HG02885 (cell line): ENCODE measurements around the gene FRMPD4.

Experiments
- ATAC-seq: cut with Tn5 transposase; IDR thresholded peaks from one replicate; pipeline ENCODE4 v1.9.1; 2021; ENCODE audit warnings: mild to moderate bottlenecking; ENCODE audit not compliant: unreplicated experiment, poor library complexity

The FRMPD4 gene

DNA sequence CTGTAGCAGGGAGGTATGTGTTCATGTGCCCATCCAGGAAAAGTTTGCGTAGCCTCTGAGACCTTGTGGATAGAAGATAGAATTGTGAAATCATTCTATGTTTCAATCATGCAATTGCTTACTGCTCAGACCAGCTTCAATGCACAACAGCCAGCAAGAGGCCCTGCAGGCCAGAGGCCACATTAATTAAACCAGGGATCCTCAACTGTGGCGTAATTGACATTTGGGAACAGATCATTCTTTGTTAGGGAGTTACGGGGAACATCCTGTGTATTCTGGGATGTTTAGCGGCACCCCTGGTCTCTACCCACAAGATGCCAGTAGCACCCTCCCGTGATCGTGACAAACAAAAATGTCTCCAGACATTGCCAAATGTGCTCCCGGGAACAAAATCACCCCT, 566.4 kb downstream of the FRMPD4 start:
- ATAC-seq: no peak

DNA sequence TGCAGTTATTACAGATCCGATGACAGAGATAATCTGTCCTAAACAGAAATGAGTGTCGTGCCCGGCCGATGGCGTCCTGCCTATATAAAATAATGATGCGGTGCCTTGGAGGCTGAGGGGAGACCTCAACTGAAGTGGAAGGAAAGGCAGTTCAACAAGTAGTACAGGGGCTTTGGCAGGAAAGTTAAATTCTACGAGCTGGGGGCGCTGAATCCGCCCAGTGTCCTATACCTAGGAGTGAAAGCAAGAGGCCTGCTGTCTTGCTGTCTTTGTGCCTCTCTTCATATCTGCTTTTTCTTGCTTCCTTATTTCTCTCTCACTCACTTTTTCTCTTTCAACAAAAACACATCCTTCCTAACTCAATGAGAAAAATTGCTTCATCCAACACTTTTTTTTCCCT, 570.8 kb downstream of the FRMPD4 start:
- no peak for ATAC-seq

DNA sequence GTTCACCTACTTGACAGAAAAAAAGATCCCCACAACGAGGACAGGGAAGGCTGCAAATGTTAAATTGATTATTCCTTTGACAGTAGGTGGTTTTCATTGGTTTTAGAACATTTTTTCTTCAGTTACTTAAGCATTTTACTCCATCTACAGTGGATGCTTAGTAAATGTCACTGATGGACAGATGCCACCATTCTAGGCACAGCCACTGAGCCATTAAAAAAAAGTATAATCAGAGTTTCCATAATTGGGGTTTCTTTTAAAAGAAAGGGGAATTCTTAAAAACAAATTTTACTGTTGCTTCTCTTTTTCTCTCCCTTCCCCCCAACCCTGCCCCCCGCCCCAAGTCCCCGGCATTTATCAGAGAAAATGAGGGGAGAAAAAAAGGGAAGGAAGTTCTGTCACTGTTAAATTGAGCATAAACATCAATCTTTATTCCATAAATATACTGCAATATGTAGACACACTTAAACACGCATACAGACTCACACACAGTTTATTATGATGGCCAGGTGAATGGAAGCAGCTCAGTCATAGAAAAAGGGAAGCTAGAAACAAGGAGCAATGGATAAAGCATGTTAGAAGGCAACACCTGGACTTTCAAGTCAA, 573.3 kb downstream of the FRMPD4 start:
- no peak for ATAC-seq

DNA sequence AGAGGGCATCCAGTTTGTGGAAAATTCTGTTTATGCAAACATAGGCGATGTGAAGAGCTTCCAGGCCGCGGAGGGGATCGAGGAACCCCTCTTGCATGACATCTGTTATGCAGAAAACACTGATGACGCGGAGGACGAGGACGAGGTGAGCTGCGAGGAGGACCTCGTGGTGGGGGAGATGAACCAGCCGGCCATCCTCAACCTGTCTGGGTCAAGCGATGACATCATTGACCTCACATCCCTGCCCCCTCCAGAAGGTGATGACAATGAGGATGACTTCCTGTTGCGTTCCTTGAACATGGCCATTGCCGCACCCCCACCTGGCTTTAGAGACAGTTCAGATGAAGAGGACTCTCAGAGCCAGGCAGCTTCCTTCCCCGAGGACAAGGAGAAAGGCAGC, 578.3 kb downstream of the FRMPD4 start:
- ATAC-seq: no peak

DNA sequence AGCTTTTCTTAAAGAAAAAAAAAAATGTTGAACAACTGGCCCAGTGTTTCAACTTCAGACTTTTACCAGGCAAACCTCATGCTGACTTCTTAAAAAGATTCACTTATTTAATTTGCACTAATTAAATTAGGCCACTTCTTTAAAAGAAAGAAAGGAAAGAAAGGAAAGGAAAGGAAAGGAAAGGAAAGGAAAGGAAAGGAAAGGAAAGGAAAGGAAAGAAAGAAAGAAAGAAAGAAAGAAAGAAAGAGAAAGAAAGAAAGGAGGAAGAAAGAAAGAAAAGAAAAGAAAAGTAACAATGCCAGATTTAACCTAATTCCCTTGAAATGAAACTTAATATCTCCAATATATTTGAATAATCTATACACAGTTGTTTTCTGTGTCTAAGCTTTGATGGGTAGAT, 581.6 kb downstream of the FRMPD4 start:
- no peak for ATAC-seq

DNA sequence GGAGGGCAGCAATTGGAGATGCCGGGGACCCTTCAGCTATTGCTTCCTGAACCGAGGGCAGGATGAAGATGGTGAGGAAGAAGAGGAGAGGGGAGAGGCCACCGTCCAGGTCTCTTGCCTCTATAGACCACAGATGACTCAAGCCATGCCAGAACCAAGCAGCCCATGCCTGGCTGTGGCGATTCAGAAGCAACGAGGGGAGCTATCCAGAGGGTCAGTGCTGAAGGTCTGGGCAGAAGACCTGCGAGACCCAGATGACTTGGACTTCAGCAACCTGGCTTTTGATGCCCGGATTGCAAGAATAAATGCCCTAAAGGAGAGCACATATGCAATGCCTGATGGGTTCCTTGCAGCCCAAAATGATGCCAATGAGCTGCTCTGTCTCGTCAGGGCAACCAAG, 582.8 kb downstream of the FRMPD4 start:
- ATAC-seq: no peak

DNA sequence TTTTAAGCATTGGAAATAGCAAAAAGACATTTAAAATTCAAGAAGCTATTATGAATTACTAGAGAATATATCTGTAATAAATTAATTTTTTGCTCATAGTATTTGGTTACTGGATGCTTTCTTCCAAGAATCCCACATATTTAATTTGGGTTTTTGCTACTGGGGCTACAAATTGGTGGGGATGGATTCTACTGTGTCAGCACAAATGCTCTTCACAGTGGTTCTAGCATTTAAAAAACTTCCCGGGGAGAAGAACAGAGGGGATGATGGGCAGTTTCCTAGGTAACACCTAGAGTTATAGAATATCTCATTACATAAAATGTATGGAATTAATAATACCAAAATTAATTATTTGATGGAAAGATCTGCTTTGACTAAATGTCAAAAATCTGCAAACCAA, 584.0 kb downstream of the FRMPD4 start:
- ATAC-seq: no peak

DNA sequence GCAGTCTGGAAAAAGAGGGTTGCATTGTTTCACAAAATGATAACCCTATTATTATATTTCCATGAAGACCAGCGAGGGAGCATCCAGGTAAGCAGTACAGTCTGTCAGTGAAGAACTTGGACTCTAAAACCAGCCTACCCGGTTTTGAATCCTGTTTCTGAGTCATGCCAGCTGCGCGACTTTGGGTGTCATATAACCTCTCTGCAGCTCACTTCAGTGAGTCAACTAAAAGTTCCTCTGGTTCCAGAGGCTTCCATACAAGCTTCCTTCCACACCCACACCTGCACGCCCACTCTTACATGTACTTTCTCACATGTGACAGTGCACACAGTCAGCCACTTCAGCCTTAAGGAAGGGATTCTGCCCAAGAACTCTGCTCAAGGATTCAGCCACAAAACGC, 603.1 kb downstream of the FRMPD4 start:
- ATAC-seq: no peak

DNA sequence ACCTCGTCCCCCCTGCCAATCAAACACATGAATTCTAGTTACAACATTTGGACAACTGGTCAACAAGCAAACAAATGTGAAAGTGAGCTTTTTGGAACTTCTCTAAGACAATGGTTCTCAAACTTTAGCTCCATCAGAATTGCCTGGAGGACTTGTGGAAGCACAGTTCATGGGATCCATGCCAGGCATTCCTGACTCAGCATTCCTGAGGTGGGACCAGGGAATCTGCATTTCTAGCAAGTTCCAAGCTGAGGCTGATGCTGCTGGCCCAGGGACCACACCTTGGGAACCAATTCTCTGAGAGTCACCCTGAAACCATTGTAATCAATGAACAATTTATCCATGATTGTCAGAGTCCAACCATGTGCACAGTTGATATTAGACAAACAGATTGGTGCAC, 609.2 kb downstream of the FRMPD4 start:
- ATAC-seq: no peak

DNA sequence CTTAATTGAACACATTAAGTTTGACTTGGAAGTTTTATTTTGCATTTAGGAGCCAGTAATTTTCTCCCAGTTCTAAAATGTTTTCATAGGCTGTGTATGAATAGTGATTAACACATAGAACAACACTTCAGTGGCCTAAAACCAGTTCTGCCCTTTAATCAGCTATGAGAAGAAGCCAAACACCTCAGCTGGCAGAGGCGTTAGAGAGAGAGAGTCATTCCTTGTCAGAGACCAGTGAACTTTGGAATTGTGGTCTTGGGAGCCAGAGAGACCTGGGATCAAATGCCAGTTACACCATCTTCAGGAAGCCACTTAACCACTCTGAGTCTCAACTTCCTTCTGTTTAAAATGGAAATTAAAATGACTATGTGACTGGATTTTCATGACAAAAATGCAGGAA, 613.6 kb downstream of the FRMPD4 start:
- ATAC-seq: no peak

DNA sequence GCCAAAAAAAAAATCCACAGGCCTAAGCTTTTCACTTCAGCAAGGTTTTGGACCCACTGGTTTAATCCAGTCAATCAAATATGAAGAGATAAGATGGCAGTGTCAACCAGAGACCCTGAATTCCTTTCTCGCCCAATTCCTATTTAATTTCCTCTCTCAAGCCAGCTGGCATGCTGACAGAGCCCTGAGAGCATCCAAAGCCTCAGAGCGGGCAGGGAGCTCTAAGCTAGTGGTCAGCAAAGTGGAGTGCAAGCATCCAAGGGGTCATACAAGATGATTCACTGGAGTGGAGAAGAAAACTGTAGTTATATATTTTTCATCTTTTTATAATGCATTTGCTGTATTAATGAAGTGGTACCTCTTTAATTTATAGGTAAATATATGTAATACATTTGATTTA, 615.1 kb downstream of the FRMPD4 start:
- ATAC-seq: no peak

DNA sequence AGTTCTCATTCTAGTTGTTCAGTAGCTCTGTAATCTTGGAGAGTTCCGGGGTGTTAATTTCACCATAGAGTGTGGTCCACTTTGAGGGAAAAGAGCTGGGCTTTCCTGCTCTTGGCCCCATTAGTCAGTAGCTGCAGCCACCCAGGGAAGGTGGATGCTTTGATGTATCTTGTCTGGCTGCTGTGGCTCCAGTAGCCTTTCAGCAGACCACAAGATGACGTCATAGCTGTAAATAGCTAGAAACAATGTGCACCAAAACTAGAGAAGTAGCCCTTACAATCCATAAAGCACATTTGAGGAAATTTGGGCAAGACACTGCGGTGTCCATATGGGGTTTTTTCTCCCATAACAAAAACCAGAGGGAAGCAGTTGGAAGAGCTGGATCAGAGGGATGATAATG, 620.0 kb downstream of the FRMPD4 start:
- no peak for ATAC-seq

DNA sequence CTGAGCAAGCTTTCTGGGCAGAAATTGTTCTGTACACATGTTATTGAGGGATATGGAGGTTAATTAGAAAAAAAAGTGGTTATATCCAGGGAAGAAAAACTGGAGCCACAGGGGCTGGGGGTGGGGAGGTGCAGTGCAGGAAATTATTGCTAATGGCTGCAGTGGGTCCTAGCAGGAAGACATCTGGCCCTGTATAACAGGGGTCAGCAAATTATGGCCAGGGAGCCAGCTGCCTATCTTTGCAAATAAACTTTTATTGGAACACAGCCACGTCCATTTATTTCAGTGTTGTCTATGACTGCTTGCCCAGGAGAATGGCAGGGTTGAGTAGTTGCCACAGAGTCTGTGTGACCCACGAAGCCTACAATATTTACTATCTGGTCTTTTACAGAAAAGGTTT, 629.6 kb downstream of the FRMPD4 start:
- no peak for ATAC-seq

DNA sequence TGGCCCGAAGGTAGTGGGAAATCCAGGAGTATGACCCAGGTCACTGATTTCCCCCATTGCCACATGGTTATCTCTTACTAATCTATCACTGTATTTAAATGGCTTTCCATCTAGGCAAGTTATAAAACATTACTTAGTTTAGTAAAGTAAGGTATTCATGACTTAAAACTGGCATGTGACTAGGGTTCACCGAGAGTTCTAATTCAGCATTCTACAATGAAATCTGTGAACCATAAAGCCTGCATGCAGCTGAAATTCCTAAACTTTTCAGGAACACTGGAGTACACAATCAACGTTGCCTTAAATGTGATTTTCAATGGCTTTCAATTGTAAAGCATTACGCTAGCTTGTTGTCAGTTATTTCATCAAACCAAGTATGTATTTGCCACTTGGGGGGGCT, 630.2 kb downstream of the FRMPD4 start:
- ATAC-seq: no peak

DNA sequence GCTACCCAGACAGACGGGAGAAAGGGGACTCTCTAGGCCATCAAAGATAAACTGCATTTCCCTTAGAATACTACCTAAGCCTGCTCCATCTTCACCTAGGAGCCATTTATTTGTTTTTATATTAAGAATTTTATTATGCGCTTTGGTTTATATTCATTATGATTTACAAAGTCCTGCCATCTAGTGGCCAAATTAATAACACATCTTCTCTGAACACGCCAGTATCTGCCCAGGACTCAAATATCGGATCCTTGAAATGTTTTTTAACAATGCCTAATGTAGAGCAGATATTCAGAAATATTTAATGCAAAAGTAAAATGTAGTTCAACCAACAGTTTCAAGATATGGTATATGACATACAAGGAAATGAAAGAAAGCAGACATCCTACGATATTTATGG, 632.2 kb downstream of the FRMPD4 start:
- ATAC-seq: no peak

DNA sequence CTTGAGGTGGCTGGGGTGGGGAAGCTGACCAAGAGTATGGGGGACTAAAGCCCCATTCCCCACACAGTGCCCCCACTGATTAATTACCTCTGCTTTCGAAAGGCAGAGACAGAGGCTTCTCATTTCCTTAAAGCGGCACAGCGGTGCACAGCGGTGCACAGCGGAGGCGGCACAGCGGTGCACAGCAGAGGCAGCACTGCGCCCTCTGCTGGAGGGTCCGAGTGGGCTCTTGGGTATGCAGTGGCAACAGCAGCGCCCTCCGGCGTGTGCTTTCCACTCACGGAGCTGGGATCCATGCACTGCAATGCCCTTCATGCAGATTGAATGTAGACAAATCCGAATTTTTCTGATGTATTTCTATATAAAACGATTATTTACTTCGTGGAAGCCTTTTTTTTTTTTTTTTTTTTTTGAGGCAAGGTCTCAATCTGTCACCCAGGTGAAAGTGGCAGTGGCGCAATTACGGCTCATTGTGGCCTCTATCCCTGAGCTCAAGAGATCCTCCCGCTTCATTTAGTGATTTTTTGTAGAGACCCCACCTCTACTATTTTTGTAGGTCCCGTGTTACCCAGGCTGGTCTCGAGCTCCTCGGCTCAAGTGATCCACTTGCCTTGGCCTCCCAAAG, 633.3 kb downstream of the FRMPD4 start:
- peak; percentile 99 for ATAC-seq
